WTC11 (cell line): ENCODE data around the gene VTI1B. TPM values are rescaled to one million over a fixed set of nuclear protein-coding genes. Genes with fewer than 3 reads are reported as not detected.

ENCODE experiments used
- ATAC-seq: fragments of 200-7000 bp; cut with Tn5 transposase; 2 replicates; pipeline ENCODE4 v1.10.0; 2021; ENCODE audit warnings: mild to moderate bottlenecking, moderate library complexity
- CTCF ChIA-PET: fragments of 300-600 bp; sonication (Branson Sonifier 250); formaldehyde crosslinking; loops from one replicate; lab custom pipeline; 2021; ENCODE audit warnings: antibody characterized with exemption; lab: Charles Lee
- POLR2A ChIA-PET: fragments of 350-600 bp; sonication (Branson Sonifier 250); formaldehyde crosslinking; loops from one replicate; lab custom pipeline; 2021; ENCODE audit warnings: antibody characterized with exemption; lab: Charles Lee
- DNase-seq: peaks from one replicate; pipeline ENCODE4 v3.0.0; 2021; ENCODE audit warnings: low spot score
- H3K27ac Mint-ChIP-seq: 2 replicates; pipeline ENCODE4 v1.8.0; 2021; ENCODE audit warnings: mixed read lengths
- H3K27me3 Mint-ChIP-seq: 2 replicates; pipeline ENCODE4 v1.8.0; 2021; ENCODE audit warnings: low read depth, mild to moderate bottlenecking, moderate library complexity, mixed read lengths
- H3K36me3 Mint-ChIP-seq: 2 replicates; pipeline ENCODE4 v1.8.0; 2021; ENCODE audit warnings: mixed read lengths
- H3K4me1 Mint-ChIP-seq: 2 replicates; pipeline ENCODE4 v1.8.0; 2022; ENCODE audit warnings: mixed read lengths
- H3K4me3 Mint-ChIP-seq: 2 replicates; pipeline ENCODE4 v1.8.0; 2021; ENCODE audit warnings: mild to moderate bottlenecking, moderate library complexity, mixed read lengths
- H3K9me3 Mint-ChIP-seq: 2 replicates; pipeline ENCODE4 v1.8.0; 2021; ENCODE audit warnings: mixed read lengths
- ATF3 ChIP-seq: sonication (generic); formaldehyde crosslinking; conservative IDR thresholded peaks from 2 replicates; pipeline ENCODE4 v1.8.1; 2022; ENCODE audit warnings: mild to moderate bottlenecking, missing genetic modification reagents
- CBFB ChIP-seq: sonication (generic); formaldehyde crosslinking; IDR thresholded peaks from 2 replicates; pipeline ENCODE4 v1.8.1; 2022; ENCODE audit warnings: mild to moderate bottlenecking, low read depth, missing genetic modification reagents
- CDX4 ChIP-seq: fragments of 250-450 bp; sonication (Bioruptor Pico); IDR thresholded peaks from 2 replicates; pipeline ENCODE4 v1.9.0; 2021; ENCODE audit warnings: moderate library complexity, mild to moderate bottlenecking, inconsistent platforms, borderline replicate concordance
- E2F1 ChIP-seq: sonication (generic); formaldehyde crosslinking; IDR thresholded peaks from 2 replicates; pipeline ENCODE4 v1.8.0; 2022; ENCODE audit warnings: mild to moderate bottlenecking, missing genetic modification reagents
- E2F4 ChIP-seq: sonication (generic); formaldehyde crosslinking; IDR thresholded peaks from 2 replicates; pipeline ENCODE4 v1.8.1; 2022; ENCODE audit warnings: low read depth, mild to moderate bottlenecking, moderate library complexity, missing genetic modification reagents, borderline replicate concordance
- FOXJ3 ChIP-seq: sonication (generic); formaldehyde crosslinking; IDR thresholded peaks from 2 replicates; pipeline ENCODE4 v1.9.0; 2021; ENCODE audit warnings: missing genetic modification reagents, mild to moderate bottlenecking, borderline replicate concordance
- IRF1 ChIP-seq: sonication (generic); formaldehyde crosslinking; IDR thresholded peaks from 2 replicates; pipeline ENCODE4 v1.8.0; 2023; ENCODE audit warnings: missing genetic modification reagents
- JAZF1 ChIP-seq: fragments of 250-450 bp; sonication (Bioruptor Pico); IDR thresholded peaks from 2 replicates; pipeline ENCODE4 v1.9.0; 2021; ENCODE audit warnings: moderate library complexity, mild to moderate bottlenecking, inconsistent platforms
- OVOL2 ChIP-seq: fragments of 250-450 bp; sonication (Bioruptor Pico); IDR thresholded peaks from 2 replicates; pipeline ENCODE4 v1.9.0; 2021; ENCODE audit warnings: mild to moderate bottlenecking, borderline replicate concordance
- RORB ChIP-seq: fragments of 250-450 bp; sonication (Bioruptor Pico); IDR thresholded peaks from 2 replicates; pipeline ENCODE4 v1.9.0; 2021; ENCODE audit warnings: mild to moderate bottlenecking
- SMAD3 ChIP-seq: sonication (generic); formaldehyde crosslinking; IDR thresholded peaks from 2 replicates; pipeline ENCODE4 v1.8.0; 2022; ENCODE audit warnings: missing genetic modification reagents, mild to moderate bottlenecking, borderline replicate concordance
- SMAD4 ChIP-seq: sonication (generic); formaldehyde crosslinking; IDR thresholded peaks from 2 replicates; pipeline ENCODE4 v1.8.0; 2022; ENCODE audit warnings: mild to moderate bottlenecking, missing genetic modification reagents
- SOX15 ChIP-seq: fragments of 250-450 bp; sonication (Bioruptor Pico); IDR thresholded peaks from 2 replicates; pipeline ENCODE4 v1.9.0; 2021; ENCODE audit warnings: mild to moderate bottlenecking
- TCF7 ChIP-seq: sonication (generic); formaldehyde crosslinking; IDR thresholded peaks from 2 replicates; pipeline ENCODE4 v1.8.0; 2022; ENCODE audit warnings: mild to moderate bottlenecking, low read depth, missing genetic modification reagents, moderate library complexity
- ZBTB43 ChIP-seq: sonication (generic); formaldehyde crosslinking; IDR thresholded peaks from 2 replicates; pipeline ENCODE4 v1.8.1; 2023; ENCODE audit warnings: mild to moderate bottlenecking, missing genetic modification reagents
- ZNF138 ChIP-seq: sonication (generic); formaldehyde crosslinking; conservative IDR thresholded peaks from 2 replicates; pipeline ENCODE4 v1.8.1; 2022; ENCODE audit warnings: mild to moderate bottlenecking, moderate library complexity, missing genetic modification reagents
- ZNF219 ChIP-seq: sonication (generic); formaldehyde crosslinking; IDR thresholded peaks from 2 replicates; pipeline ENCODE4 v1.8.0; 2023; ENCODE audit warnings: missing genetic modification reagents, mild to moderate bottlenecking, borderline replicate concordance
- ZNF281 ChIP-seq: sonication (generic); formaldehyde crosslinking; IDR thresholded peaks from 2 replicates; pipeline ENCODE4 v1.8.0; 2023; ENCODE audit warnings: mild to moderate bottlenecking, missing genetic modification reagents
- ZNF396 ChIP-seq: fragments of 250-450 bp; sonication (Bioruptor Pico); IDR thresholded peaks from 2 replicates; pipeline ENCODE4 v1.8.0; 2021; ENCODE audit warnings: mild to moderate bottlenecking, moderate library complexity, borderline replicate concordance
- total RNA-seq: library from RNA; stranded (reverse); gene quantifications from 3 replicates; pipeline ENCODE4 v1.2.3, GENCODE V29; 2021

Gene VTI1B
- total RNA-seq, 1 experiment from 2014 or later, result 108 TPM

GRCh38 chr14:67609642-67610310 lies 64.7 kb downstream of the VTI1B start:
- no peak overlapping the region for H3K4me3 Mint-ChIP-seq
- TF ChIP-seq TCF7, result no peak
- TF ChIP-seq FOXJ3 (CRISPR knock-in tag), result no peak
- no peak for TF ChIP-seq E2F4 (CRISPR knock-in tag)
- no peak for TF ChIP-seq ATF3 (CRISPR knock-in tag)
- TF ChIP-seq, all 79 proteins: peak for 0
- Mint-ChIP-seq H3K4me1 (peaks cover 13% of the 10 kb centered on the region), H3K9me3 (no peaks in the 10 kb centered on the region), H3K27me3 (peaks cover 97% of the 10 kb centered on the region), H3K27ac (no peak overlapping the region), H3K36me3 (no peaks in the 10 kb centered on the region)
- POLR2A ChIA-PET, result interaction anchor here (0.9 to 1.6 kb wide), 2 partner anchors 10 to 11 kb away, joined by 3 read pairs; partner anchors contain the start of gene PIGH
- CTCF ChIA-PET, result interaction anchor here (0.9 to 2.5 kb wide), 8 partner anchors 8 to 190 kb away, joined by 3 to 9 read pairs (median 4); partner anchors contain the start of genes ARG2 and PIGH
- DNase-seq (no peak), ATAC-seq (peak; percentile 64)

- TF ChIP-seq ZNF138 (CRISPR knock-in tag), result no peak
- TF ChIP-seq IRF1 (CRISPR knock-in tag), result no peak
- no peak for TF ChIP-seq E2F4 (CRISPR knock-in tag)
- TF ChIP-seq E2F1, result no peak
- no peak for TF ChIP-seq SMAD3 (CRISPR knock-in tag)
- no peak for TF ChIP-seq RORB (CRISPR knock-in tag)
- TF ChIP-seq ZBTB43 (CRISPR knock-in tag), result no peak
- TF ChIP-seq JAZF1 (CRISPR knock-in tag), result no peak
- no peak for TF ChIP-seq SOX15 (CRISPR knock-in tag)
- TF ChIP-seq ZNF281 (CRISPR knock-in tag), result no peak
- no peak for TF ChIP-seq OVOL2 (CRISPR knock-in tag)
- no peak for TF ChIP-seq SMAD4 (CRISPR knock-in tag)
- TF ChIP-seq ZNF219 (CRISPR knock-in tag), result no peak
- TF ChIP-seq ZNF396, result no peak
- TF ChIP-seq CBFB (CRISPR knock-in tag), result no peak
- TF ChIP-seq CDX4 (CRISPR knock-in tag), result no peak
- DNase-seq, result no peak
These were observed 66.8 kb downstream of the VTI1B start for GRCh38 chr14:67607646-67608045.

More at GRCh38 chr14:67607646-67608045, 66.8 kb downstream of the VTI1B start:
- H3K27ac Mint-ChIP-seq, result no peak overlapping the region
- H3K9me3 Mint-ChIP-seq, result no peaks in the 10 kb centered on the region
- POLR2A ChIA-PET, result interaction anchor here (1.0 kb wide), 1 partner anchor 11 kb away, joined by 3 read pairs; no protein-coding TSS in a partner anchor
- CTCF ChIA-PET, result interaction anchor here (0.8 to 2.3 kb wide), 4 partner anchors 11 to 97 kb away, joined by 3 to 12 read pairs (median 4); partner anchors contain the start of gene ARG2
- peaks cover 13% of the 10 kb centered on the region for H3K4me1 Mint-ChIP-seq
- H3K4me3 Mint-ChIP-seq, result no peak overlapping the region
- peak; percentile 60 for ATAC-seq
- H3K36me3 Mint-ChIP-seq, result no peaks in the 10 kb centered on the region
- H3K27me3 Mint-ChIP-seq, result peaks cover 97% of the 10 kb centered on the region
